HG02870 (cell line): Measurements from ENCODE around the gene CD302.
A peak's percentile ranks its signal among the peaks of the same experiment; 100 is the strongest.
"Not testable (repeated sequence)": the region's sequence is repeated elsewhere in the genome, so short reads cannot be mapped to it uniquely, and the experiment has no call there.

Experiments used
- ATAC-seq: cut with Tn5 transposase; IDR thresholded peaks from one replicate; pipeline ENCODE4 v1.9.1; 2021; ENCODE audit warnings: mild to moderate bottlenecking, moderate library complexity; ENCODE audit not compliant: unreplicated experiment

The CD302 gene

GRCh38 chr2:159797543-159798375 lies at the start of gene CD302:
Gene CD302, minus strand, starts transcription at chr2:159798208. Its CDS starts 10 bp downstream, at chr2:159798198.
- ATAC-seq, result peak; percentile 68

DNA sequence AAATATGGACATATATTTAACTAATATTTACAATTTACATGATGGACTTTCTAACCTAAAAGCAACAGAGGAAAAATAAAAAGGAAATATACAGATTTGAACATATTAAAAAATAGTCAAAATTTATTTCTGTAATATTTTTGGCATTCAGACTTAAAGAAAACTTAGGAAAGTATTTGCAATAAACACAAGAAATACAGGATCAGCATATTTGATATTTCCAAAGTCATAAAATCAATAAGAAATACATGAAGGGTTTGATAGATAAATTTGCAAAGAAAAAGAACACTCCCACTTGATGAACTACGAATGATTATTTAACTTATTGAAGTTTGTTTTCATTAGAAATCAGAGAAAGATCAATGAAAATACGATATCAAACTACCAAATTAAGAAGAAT lies 48.6 kb upstream of the CD302 start:
- no peak for ATAC-seq

DNA sequence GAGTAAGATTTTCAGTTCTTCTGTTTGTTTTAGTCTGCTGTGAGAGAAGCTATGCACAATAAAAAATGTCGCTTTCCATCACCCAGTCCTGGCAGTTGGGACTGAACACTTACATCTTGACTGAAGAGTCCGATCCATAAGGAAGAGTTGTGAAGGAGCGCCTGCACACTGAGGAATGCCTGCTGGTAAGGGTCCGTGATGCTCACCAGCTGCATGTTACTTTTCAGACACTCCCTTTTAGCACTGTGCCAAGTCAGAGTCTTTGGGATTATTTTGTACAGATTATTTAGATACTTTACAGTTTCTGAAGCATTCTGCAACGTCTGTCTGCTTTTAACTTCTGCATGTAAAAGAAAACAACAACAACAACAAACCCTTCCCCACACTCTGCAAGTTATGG lies 42.6 kb upstream of the CD302 start:
- ATAC-seq, result no peak

GRCh38 chr2:159832858-159833257 lies 34.9 kb upstream of the CD302 start:
- ATAC-seq, result no peak

DNA sequence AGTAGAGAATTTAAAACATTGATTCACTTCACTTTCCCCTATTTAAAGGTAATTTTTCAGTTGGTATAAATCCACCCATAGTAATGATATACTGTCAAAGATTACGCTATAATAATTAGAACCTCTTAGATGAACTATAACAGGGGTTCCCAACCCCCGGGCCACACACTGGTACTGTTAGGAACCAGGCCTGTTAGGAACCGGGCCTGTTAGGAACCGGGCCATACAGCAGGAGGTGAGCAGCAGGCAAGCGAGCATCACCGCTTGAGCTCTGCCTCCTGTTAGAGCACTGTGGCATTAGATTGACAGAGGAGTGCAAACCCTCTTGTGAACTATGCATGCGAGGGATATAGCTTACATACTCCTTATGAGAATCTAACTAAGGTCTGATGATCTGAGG lies 34.0 kb upstream of the CD302 start:
- no peak for ATAC-seq

- no peak for ATAC-seq
These were observed 31.4 kb upstream of the CD302 start for GRCh38 chr2:159829376-159829775.

DNA sequence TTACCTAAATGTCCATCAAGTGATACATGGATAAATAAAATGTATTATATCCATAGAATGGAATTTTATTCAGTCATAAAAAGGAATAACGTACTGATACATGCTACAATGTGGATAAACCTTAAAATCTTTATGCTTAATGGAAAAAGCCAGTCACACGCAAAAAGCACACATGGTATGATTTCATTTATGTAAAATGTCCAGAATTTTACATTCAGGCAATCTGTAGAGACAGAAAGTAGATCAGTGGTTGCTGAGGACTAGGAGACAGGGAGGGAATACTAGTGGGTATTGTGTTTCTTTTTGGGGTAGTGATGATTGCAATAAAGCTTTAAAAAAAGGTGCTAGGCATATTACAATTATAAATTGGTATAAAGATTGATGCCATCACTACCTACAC lies 30.7 kb upstream of the CD302 start:
- ATAC-seq, result no peak

DNA sequence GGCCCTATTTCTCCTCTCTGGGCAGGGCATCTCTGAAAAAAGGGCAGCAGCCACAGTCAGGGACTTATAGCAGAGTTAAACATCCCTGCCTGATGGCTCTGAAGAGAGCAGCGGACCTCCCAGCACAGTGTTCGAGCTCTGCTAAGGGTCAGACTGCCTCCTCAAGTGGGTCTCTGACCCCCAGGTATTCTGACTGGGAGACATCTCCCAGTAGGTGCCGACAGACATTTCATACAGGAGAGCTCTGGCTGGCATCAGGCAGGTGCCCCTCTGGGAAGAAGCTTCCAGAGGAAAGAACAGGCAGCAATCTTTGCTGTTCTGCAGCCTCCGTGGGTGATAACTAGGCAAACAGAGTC lies 24.4 kb upstream of the CD302 start:
- ATAC-seq, result not testable (repeated sequence)

DNA sequence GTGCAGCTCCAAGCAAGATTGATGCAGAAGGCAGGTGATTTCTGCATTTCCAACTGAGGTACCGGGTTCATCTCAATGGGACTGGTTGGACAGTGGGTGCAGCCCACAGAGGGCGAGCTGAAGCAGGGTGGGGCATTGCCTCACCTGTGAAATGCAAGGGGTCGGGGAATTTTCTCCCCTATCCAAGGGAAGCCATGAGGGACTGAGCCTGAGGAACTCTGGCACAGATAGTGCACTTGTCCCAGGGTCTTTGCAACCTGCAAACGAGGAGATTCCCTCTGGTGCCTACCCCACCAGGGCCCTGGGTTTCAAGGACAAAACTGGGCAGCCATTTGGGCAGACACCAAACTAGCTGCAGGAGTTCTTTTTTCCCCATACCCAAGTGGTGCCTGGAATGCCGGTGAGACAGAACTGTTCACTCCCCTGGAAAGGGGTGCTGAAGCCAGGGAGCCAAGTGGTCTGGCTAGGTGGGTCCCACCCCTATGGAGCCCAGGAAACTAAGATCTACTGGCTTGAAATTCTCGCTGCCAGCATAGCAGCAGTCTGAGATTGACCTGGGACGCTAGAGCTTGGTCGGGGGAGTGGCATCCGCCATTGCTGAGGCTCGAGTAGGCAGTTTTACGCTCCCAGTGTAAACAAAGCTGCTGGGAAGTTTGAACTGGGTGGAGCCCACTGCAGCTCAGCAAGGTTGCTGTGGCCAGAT lies 23.9 kb upstream of the CD302 start:
- ATAC-seq, result not testable (repeated sequence)

DNA sequence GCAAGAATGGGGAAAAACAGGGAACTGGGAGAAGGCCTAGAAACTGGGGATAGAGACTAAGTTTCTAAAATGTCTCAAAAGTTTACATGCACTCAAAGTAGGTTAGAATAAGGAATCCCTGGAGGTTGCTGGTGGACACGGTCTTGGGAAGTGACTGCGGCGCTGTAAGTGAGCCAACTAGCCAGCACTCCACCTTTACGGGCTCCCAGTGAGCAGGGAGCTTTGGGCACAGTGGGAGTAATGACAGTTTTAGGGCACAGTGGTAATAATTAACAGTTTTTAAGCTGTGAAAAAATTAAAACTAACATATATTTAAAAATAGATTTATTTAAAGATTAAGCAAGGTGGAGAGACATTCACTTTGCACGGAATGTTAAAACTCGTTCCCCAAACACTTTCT lies 20.9 kb upstream of the CD302 start:
- ATAC-seq, result no peak

GRCh38 chr2:159817283-159817682 lies 19.3 kb upstream of the CD302 start:
- no peak for ATAC-seq

DNA sequence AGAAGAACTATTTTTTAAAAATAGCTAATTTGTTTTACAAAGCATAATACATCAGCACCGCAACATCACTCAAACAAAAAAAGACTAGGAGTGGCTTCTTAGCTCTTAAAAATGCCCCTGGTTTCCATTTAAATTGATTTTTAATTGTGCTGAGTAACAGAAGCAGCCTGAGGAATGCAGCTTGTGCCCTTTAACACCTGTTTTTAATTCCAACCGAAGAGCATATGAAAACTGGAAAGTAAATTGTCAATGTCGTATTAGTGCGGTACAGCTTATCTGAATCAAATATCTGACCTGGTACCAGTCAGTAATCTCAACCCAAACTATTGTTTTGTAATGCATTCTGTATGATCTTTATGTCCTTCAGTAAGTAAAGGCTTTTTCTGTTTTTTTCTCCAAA lies 13.2 kb upstream of the CD302 start:
- ATAC-seq, result no peak

- no peak for ATAC-seq
These were observed 10.0 kb upstream of the CD302 start for GRCh38 chr2:159808032-159808425.

GRCh38 chr2:159807183-159808031 lies 9.4 kb upstream of the CD302 start:
- ATAC-seq, result no peak

DNA sequence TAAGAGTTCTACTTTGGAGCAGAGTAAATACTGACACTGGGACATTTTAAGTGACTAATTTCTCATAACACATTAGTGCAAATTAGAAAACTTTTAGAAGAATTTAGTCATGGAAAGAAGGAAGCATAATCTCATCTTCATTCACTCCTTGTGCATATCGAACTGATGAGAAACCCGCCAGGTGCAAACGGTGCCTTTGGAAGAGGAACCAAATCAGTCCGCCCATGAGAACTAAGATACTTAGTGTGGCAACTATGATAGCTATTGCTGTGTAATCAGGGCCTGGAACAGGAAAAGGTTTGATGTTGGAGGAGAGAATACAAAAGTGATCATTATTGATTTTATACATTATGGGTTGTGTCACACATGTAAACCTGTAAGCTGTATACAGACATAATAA lies 6.9 kb upstream of the CD302 start:
- ATAC-seq, result no peak

DNA sequence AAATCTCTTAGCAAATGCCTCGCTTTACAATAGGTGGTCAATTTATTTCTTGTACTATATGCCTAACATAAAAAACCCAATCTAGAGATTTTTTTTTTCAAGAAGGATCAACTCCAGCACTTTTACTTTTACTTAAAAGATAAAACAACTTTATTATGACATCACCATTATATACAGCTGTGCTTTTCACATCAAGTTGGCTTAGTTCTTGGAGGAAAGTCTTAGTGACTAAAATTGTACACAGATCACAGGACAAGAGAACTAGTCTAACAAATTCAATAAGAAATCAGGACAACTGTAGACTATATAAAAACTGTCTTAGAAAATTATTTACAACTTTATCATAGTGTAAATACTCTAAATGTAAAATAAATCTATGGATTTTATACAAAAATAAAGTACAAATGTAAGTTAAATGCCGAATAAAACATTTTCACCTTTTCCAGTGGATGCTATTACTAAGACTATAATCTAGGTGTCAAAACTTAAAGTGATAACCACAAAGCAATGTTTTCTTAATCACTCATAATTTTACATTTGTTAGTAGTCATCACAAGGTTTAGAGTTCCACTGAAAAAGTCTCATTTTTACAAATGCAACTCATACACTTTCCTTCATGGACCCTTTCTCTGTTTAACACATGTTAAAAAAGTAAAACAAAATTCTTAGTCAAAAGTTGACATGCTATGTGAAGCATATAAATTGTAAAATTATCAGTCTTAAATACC lies 5.4 kb upstream of the CD302 start:
- no peak for ATAC-seq

DNA sequence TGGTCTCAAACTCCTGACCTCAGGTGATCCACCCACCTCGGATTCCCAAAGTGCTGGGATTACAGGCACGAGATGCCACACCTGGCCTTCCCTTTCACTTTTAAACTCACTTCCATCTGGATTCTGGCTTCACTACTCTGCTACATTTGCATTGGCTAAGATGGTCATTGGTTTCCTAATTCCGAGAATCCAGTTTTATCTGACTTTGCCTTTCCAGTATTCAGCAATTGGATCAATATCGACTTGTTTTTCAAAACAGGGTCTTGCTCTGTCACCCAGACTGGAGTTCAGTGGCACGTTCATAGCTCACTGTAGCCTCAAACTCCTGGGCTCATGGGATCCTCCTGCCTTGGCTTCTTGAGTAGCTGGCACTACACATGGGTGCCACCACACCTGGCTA lies 4.7 kb upstream of the CD302 start:
- ATAC-seq, result no peak

DNA sequence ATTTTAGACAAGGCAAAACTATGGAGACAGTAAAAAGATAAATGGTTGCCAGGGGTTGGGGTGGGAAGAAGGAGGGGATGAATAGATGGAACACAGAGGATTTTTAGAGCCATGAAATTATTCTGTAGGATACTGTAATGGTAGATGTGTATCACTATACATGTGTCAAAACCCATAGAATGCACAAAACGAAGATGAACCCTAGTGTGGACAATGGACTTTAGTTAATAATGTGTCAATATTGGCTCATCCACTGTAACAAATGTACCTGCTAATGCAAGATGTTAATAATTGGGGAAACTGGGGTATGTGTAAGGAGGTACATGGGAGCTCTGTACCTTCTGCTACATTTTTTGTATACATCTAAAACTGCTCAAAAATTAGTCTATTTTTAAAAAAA lies 1.8 kb upstream of the CD302 start:
- no peak for ATAC-seq

GRCh38 chr2:159798376-159798725 lies 343 bp upstream of the CD302 start:
- ATAC-seq, result no peak

DNA sequence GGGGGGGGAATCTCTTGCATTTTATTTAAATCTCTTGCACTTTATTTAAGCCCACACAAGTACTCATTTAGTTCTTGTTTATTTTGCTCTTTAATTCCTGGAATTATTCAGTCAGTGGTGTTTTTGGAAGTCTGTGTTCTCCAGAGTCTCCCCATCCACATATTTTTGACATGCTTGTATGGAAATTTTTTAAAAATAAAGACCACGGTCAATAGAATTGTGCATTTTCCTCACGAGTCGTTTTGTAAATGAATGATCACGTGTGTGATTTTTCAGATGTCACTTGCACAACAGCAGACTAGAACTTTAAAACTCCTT lies 824 bp downstream of the CD302 start:
- no peak for ATAC-seq
